Tibial artery (tissue), 4 donors: ENCODE measurements around the gene CCDC127.

ENCODE experiments used
- DNase-seq, 2 donors: peaks; one replicate each; pipeline ENCODE4 v3.0.0-alpha.2; 2019
- H3K27ac ChIP-seq, 2 donors: fragments of 200-600 bp; sonication (generic) in 1 of 2; 1 replicate in 1 of 2; 2 replicates in 1 of 2; pipeline ENCODE4 v1.5.1; 2018 to 2019; ENCODE audit warnings: mild to moderate bottlenecking in 1 of 2
- H3K27me3 ChIP-seq, 2 donors: fragments of 200-600 bp; sonication (generic) in 1 of 2; one replicate each; pipeline versions ENCODE4 v1.5.1 to v1.6.0; 2016 to 2019
- H3K36me3 ChIP-seq, 3 donors: fragments of 200-600 bp; sonication (generic) in 2 of 3; one replicate each; pipeline ENCODE4 v1.5.1; 2016 to 2019; ENCODE audit warnings: mild to moderate bottlenecking in 2 of 3
- H3K4me1 ChIP-seq, 4 donors: fragments of 200-600 bp; sonication (generic) in 2 of 4; 1 replicate in 3 of 4; 2 replicates in 1 of 4; pipeline ENCODE4 v1.5.1; 2016 to 2019
- H3K4me3 ChIP-seq, 2 donors: fragments of 200-600 bp; sonication (generic) in 1 of 2; 1 replicate in 1 of 2; 2 replicates in 1 of 2; pipeline ENCODE4 v1.5.1; 2018 to 2019; ENCODE audit warnings: mild to moderate bottlenecking in 2 of 2
- H3K9me3 ChIP-seq, 3 donors: fragments of 200-600 bp; sonication (generic) in 1 of 3; one replicate each; pipeline ENCODE4 v1.5.1; 2016 to 2019
- intact Hi-C: fragments of 100-400 bp; cut with DNase I; formaldehyde crosslinking; loops from one replicate; pipeline ENCODE4 v1.15.0; 2023; ENCODE audit warnings: low total_unique reads
- TF ChIP-seq, protein P1 (sequence below), 2 experiments: fragments of 200-600 bp in 1 of 2; fragments of 450-650 bp in 1 of 2; IDR thresholded peaks; one replicate each; pipeline ENCODE4 v1.5.1; 2017 to 2019; ENCODE audit warnings: antibody characterized with exemption in 2 of 2, mild to moderate bottlenecking in 1 of 2, moderate library complexity in 1 of 2

The CCDC127 gene

DNA sequence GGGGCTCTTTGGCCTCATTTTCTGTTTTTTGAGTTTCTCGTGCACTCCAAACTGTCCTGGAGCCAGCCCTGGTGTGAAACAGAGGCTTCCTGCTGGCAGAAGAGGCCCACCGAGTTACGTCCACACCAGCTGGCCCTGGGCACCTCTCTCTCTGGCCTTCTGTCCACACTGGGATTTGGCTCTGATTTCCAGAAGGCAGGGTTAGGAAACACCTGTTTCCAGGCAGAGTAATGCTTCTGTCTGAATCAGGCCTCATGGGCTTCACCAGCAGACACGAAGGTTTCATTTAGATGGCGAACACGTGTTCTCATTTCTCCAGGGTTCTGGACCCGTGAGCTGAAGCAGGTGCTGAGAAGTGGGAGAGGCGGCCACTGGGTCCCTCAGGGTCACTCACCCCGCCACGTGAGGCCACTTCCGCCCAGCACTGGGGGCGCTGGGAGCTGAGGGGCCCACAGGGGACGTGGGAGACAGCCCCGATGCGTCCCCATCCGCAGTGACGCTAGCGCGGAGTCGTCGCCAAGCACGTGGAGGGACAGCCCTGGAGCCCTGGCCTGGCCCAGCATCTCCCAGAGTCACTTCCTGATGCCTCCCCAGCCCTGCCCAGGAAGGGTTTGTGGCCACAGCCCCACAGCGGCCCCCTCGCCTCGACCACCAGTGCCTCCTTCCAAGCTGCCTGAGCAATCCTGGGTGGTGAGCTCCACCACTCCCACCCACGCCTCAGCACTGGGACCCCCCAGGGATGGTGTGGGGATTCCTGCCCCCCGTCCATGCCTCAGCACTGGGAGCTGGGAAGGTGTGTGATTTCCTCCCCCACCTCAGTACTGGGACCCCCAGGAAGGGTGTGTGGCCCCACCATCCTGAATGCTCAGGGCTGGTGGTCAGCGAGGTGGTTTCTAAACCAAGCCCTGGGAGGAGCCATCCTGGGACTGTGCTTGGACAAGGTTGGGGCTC, 31.6 kb downstream of the CCDC127 start:
- TF ChIP-seq, protein P1, sequence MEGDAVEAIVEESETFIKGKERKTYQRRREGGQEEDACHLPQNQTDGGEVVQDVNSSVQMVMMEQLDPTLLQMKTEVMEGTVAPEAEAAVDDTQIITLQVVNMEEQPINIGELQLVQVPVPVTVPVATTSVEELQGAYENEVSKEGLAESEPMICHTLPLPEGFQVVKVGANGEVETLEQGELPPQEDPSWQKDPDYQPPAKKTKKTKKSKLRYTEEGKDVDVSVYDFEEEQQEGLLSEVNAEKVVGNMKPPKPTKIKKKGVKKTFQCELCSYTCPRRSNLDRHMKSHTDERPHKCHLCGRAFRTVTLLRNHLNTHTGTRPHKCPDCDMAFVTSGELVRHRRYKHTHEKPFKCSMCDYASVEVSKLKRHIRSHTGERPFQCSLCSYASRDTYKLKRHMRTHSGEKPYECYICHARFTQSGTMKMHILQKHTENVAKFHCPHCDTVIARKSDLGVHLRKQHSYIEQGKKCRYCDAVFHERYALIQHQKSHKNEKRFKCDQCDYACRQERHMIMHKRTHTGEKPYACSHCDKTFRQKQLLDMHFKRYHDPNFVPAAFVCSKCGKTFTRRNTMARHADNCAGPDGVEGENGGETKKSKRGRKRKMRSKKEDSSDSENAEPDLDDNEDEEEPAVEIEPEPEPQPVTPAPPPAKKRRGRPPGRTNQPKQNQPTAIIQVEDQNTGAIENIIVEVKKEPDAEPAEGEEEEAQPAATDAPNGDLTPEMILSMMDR (IDR thresholded peaks at IDR 0.05) = no peak
- intact Hi-C loops = no loop called here
- H3K27me3 ChIP-seq = peaks cover 0 to 22% of the 10 kb centered on the region in 2 donors

DNA sequence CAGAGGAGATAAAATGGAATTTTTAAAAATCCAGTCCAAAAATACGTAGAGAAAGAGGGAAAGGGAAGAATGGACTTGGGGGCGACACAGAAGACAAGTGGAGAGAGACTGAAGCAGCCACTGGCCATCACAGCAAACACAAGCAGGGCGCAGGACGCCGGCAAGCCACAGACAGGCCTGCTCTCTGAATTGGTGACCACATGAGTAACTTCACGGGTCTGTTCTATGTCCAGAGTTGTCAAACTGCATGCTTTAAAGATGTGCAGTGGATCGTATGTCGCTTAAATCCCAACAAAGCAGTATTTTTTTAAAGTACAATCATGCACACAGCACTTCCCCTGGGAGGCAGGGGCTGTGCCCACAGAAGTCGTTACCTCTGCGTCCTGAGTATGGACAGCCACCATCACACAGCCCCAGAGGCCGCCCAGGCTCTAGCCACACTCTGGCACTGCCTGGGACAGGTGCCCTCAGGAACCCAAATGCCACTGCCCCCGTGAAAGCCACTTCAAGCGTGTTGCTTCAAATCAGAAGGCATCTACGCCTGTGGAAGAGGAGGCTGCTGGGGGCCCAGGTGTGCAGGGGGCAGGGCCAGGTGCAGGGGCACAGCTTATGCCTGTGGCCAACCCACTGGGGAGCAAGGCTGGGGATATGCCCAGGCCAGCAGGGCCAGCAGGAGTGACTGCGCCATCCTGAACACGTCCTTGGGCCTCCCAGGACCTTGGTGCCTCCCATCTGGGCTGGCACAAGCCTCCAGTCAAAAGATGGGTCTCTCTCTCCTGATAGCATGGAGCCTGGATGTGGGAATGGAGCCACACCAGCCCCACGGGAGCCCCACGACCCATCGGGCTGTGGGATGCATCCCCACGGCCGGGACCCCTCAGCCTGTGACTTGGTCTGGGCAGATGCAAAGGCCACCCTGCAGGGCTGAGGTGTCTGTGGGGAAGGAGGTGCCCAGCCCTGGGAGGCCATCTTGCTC, 32.6 kb downstream of the CCDC127 start:
- Histone ChIP-seq H3K9me3 (no peaks in the 10 kb centered on the region), H3K27ac (no peak overlapping the region), H3K4me1 (peaks cover 0 to 13% (median 9%) of the 10 kb centered on the region in 4 donors), H3K36me3 (no peaks in the 10 kb centered on the region), H3K4me3 (no peak overlapping the region), H3K27me3 (peaks cover 0 to 31% of the 10 kb centered on the region in 2 donors)
- no peak for DNase-seq
- TF ChIP-seq, protein P1 (IDR thresholded peaks at IDR 0.05) = no peak
- intact Hi-C loops = no loop called here

More for the DNA sequence above, 31.6 kb downstream of the CCDC127 start:
- no peaks in the 10 kb centered on the region for H3K36me3 ChIP-seq
- peaks cover 0 to 23% (median 19%) of the 10 kb centered on the region in 4 donors for H3K4me1 ChIP-seq
- DNase-seq = no peak
- no peaks in the 10 kb centered on the region for H3K9me3 ChIP-seq
- no peak overlapping the region for H3K4me3 ChIP-seq
- no peak overlapping the region for H3K27ac ChIP-seq

DNA sequence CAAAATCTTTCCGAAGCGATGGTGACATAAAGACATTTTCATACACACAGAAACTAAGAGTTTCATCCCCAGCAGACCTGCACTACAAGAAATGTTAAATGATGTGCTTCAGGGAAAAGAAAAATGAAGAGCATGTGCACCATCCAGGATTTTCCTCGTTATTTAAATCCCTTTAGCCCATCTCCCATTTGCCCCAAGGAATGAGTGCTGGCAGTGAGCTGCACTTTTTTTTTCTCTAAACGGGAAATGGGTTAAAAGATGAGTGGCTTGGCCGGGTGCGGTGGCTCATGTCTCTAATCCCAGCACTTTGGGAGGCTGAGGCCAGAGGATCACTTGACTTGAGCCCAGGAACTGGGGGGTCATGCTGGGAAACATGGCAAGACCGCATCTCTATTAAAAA, 33.5 kb downstream of the CCDC127 start:
- DNase-seq = no peak
- TF ChIP-seq, protein P1 (IDR thresholded peaks at IDR 0.05) = no peak
- intact Hi-C loops = no loop called here

DNA sequence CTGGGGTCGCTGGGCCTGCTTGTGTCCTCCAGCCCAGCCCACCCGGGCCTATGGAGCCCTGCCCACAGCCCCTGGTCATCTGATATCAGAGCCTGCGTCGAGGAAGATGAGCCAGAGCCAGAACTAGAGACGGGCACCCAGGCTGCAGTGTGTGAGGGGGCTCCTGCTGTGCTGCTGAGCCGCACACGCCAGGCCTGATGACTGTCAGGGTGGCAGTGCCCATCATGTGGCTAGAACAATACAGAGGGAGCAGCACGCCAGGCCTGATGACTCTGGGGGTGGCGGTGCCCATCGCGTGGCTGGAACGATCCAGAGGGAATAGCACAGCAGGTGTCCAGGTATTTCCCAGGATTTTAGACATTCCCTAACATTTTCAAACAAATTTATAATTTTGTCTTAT, 35.8 kb downstream of the CCDC127 start:
- intact Hi-C loops = no loop called here
- TF ChIP-seq, protein P1 (IDR thresholded peaks at IDR 0.05) = no peak
- H3K4me3 ChIP-seq = no peak overlapping the region
- H3K27ac ChIP-seq = no peak overlapping the region
- H3K36me3 ChIP-seq = no peaks in the 10 kb centered on the region
- no peak for DNase-seq
- peaks cover 0 to 29% of the 10 kb centered on the region in 2 donors for H3K27me3 ChIP-seq
- H3K4me1 ChIP-seq = no peaks in the 10 kb centered on the region
- no peaks in the 10 kb centered on the region for H3K9me3 ChIP-seq

More for the DNA sequence above, 33.5 kb downstream of the CCDC127 start:
- no peak overlapping the region for H3K4me3 ChIP-seq
- H3K27me3 ChIP-seq = peaks cover 0 to 33% of the 10 kb centered on the region in 2 donors
- peaks cover 0 to 11% (median 8%) of the 10 kb centered on the region in 4 donors for H3K4me1 ChIP-seq
- no peaks in the 10 kb centered on the region for H3K9me3 ChIP-seq
- no peaks in the 10 kb centered on the region for H3K36me3 ChIP-seq
- H3K27ac ChIP-seq = no peak overlapping the region

DNA sequence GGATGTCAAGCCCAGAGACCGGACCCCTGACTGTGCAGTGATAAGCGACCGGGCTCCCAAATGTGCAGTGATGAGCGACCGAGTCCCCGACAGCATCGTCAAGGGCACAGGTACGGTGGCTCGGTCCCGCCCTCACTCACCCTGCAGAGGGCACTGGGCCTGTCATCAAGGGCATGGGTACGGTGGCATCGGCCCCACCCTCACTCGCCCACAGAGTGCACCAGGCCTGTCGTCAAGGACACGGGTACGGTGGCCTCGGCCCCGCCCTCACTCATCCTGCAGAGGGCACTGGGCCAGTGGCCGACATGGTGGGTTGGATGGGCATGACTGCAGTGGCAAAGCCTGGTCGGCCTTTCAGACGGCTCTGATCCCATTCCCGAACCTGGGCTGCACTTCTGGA, 36.4 kb downstream of the CCDC127 start:
- Histone ChIP-seq H3K4me3 (no peak overlapping the region), H3K4me1 (no peaks in the 10 kb centered on the region), H3K27me3 (peaks cover 0 to 24% of the 10 kb centered on the region in 2 donors), H3K27ac (no peak overlapping the region), H3K36me3 (no peaks in the 10 kb centered on the region), H3K9me3 (no peaks in the 10 kb centered on the region)
- intact Hi-C loops = no loop called here
- no peak for DNase-seq
- TF ChIP-seq, protein P1 (IDR thresholded peaks at IDR 0.05) = no peak
